Trophoblast cell (in vitro differentiated cells and primary cell): Measurements from ENCODE around the gene CD70.

Experiments used
- DNase-seq, 2 donors: peaks; one replicate each; pipeline ENCODE4 v3.0.0-alpha.2; 2016
- H2AFZ ChIP-seq: 2 replicates; pipeline ENCODE4 v1.6.1; 2013; ENCODE audit warnings: low read length, moderate library complexity, mild to moderate bottlenecking; ENCODE audit not compliant: insufficient read depth, poor library complexity
- H2AK5ac ChIP-seq: 2 replicates; pipeline ENCODE4 v1.6.1; 2013; ENCODE audit warnings: mild to moderate bottlenecking, low read length
- H2BK120ac ChIP-seq: 2 replicates; pipeline ENCODE4 v1.6.1; 2013; ENCODE audit warnings: low read length, mild to moderate bottlenecking, moderate library complexity; ENCODE audit not compliant: insufficient read depth, poor library complexity
- H2BK12ac ChIP-seq: 2 replicates; pipeline ENCODE4 v1.6.1; 2013; ENCODE audit warnings: mild to moderate bottlenecking, low read length, moderate library complexity
- H2BK5ac ChIP-seq: 2 replicates; pipeline ENCODE4 v1.6.1; 2013; ENCODE audit warnings: low read length, low read depth, moderate library complexity, mild to moderate bottlenecking; ENCODE audit not compliant: poor library complexity
- H3K14ac ChIP-seq: 2 replicates; pipeline ENCODE4 v1.6.1; 2013; ENCODE audit warnings: mild to moderate bottlenecking, low read length
- H3K18ac ChIP-seq: 2 replicates; pipeline ENCODE4 v1.6.1; 2013; ENCODE audit warnings: mild to moderate bottlenecking, low read length
- H3K23ac ChIP-seq: 2 replicates; pipeline ENCODE4 v1.6.1; 2013; ENCODE audit warnings: low read length
- H3K27ac ChIP-seq: 2 replicates; pipeline ENCODE4 v1.5.1; 2013; ENCODE audit warnings: low read depth, mild to moderate bottlenecking, inconsistent platforms, low read length, moderate library complexity
- H3K27me3 ChIP-seq: 2 replicates; pipeline ENCODE4 v1.6.1; 2013; ENCODE audit warnings: inconsistent platforms, mild to moderate bottlenecking, low read length, moderate library complexity; ENCODE audit not compliant: insufficient read depth
- H3K36me3 ChIP-seq, 2 experiments: 1 replicate in 1 of 2; 2 replicates in 1 of 2; pipeline ENCODE4 v1.6.1; 2013; ENCODE audit warnings: low read length in 2 of 2, mild to moderate bottlenecking in 2 of 2, moderate library complexity in 1 of 2; ENCODE audit not compliant: insufficient read depth in 2 of 2, control insufficient read depth in 1 of 2
- H3K4ac ChIP-seq: 2 replicates; pipeline ENCODE4 v1.6.1; 2013; ENCODE audit warnings: low read depth, mild to moderate bottlenecking, low read length, moderate library complexity
- H3K4me1 ChIP-seq, 2 experiments: 1 replicate in 1 of 2; 2 replicates in 1 of 2; pipeline ENCODE4 v1.6.1; 2013; ENCODE audit warnings: low read length in 2 of 2, mild to moderate bottlenecking in 2 of 2, moderate library complexity in 1 of 2; ENCODE audit not compliant: insufficient read depth in 2 of 2, control insufficient read depth in 1 of 2
- H3K4me2 ChIP-seq: 2 replicates; pipeline ENCODE4 v1.6.1; 2013; ENCODE audit warnings: inconsistent platforms, mild to moderate bottlenecking, low read length, moderate library complexity
- H3K4me3 ChIP-seq: 2 replicates; pipeline ENCODE4 v1.5.1; 2013; ENCODE audit warnings: mild to moderate bottlenecking, low read depth, low read length, inconsistent platforms
- H3K79me1 ChIP-seq: one replicate; pipeline ENCODE4 v1.6.1; 2013; ENCODE audit warnings: low read length
- H3K79me2 ChIP-seq: 2 replicates; pipeline ENCODE4 v1.6.1; 2013; ENCODE audit warnings: low read length, mild to moderate bottlenecking; ENCODE audit not compliant: control insufficient read depth, insufficient read depth, poor library complexity
- H3K9ac ChIP-seq: 2 replicates; pipeline ENCODE4 v1.6.1; 2013; ENCODE audit warnings: mild to moderate bottlenecking, low read length
- H3K9me3 ChIP-seq: 2 replicates; pipeline ENCODE4 v1.6.1; 2013; ENCODE audit warnings: low read depth, mild to moderate bottlenecking, control low read depth, inconsistent platforms, low read length; ENCODE audit not compliant: insufficient read depth
- H4K12ac ChIP-seq: 2 replicates; pipeline ENCODE4 v1.6.1; 2013; ENCODE audit warnings: low read depth, mild to moderate bottlenecking, low read length, moderate library complexity
- H4K8ac ChIP-seq: 2 replicates; pipeline ENCODE4 v1.6.1; 2013; ENCODE audit warnings: low read depth, mild to moderate bottlenecking, low read length, moderate library complexity
- H4K91ac ChIP-seq: one replicate; pipeline ENCODE4 v1.6.1; 2013; ENCODE audit warnings: low read depth, mild to moderate bottlenecking, low read length, moderate library complexity
- WGBS: extraction: QIAGEN DNeasy Blood & Tissue Kit; methylation state at CpG from one replicate; pipeline ENCODE4 v1.1.7; 2013; ENCODE audit warnings: missing lambda C conversion rate; ENCODE audit not compliant: insufficient read length, insufficient coverage; ENCODE audit errors: extremely low coverage; 5-methylcytosine and 5-hydroxymethylcytosine counted together

Gene CD70

DNA sequence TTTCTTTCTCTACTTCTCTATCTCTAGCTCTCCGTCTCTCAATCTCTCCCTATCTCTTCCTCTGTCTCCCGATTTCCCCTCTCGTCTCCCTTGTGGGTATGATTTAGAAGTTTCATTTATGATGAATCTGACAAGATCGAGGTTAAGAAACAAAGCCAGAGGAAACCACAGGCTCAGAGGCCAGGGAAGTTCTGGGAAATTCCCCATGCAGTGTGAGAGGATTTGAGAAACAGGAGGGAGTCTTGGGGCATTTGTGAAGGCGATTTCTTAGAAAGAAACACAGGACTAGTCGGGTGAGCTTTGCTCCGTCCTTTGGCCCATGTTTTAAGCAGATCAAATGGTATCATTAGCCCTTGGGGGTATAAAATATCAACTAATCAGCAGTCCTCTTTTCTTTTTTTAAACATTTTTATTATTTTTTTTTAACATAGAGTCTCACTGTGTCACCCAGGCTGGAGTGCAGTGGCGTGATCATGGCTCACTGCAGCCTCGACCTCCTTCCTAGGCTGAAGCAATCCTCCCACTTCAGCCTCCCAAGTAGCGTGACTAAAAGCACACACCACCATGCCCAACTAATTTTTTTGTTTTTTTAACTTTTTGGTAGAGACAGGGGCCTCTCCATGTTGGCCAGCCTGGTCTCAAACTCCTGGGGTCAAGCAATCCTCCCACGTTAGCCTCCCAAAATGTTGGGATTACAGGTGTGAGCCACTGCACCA is 34.3 kb downstream of the CD70 start:
- no CpG with 5 or more reads among the region's 11 CpGs for WGBS
- no peaks in the 10 kb centered on the region for H3K4me1 ChIP-seq
- no peak overlapping the region for H3K4me2 ChIP-seq
- H3K4me3 ChIP-seq: no peak overlapping the region
- H3K79me1 ChIP-seq: no peaks in the 10 kb centered on the region
- no peak overlapping the region for H2AK5ac ChIP-seq
- H3K27me3 ChIP-seq: no peaks in the 10 kb centered on the region
- no peak overlapping the region for H3K27ac ChIP-seq
- no peak overlapping the region for H2BK120ac ChIP-seq
- H4K12ac ChIP-seq: no peak overlapping the region
- no peak overlapping the region for H3K14ac ChIP-seq
- no peaks in the 10 kb centered on the region for H3K9me3 ChIP-seq
- no peak overlapping the region for H4K8ac ChIP-seq
- H3K23ac ChIP-seq: no peak overlapping the region
- no peak overlapping the region for H3K4ac ChIP-seq
- no peaks in the 10 kb centered on the region for H3K79me2 ChIP-seq
- no peak overlapping the region for H2BK12ac ChIP-seq
- DNase-seq: peak in 1 of 2 donors; percentile 21
- H3K9ac ChIP-seq: no peak overlapping the region
- no peaks in the 10 kb centered on the region for H3K36me3 ChIP-seq
- no peak overlapping the region for H3K18ac ChIP-seq
- no peak overlapping the region for H4K91ac ChIP-seq
- no peak overlapping the region for H2AFZ ChIP-seq
- H2BK5ac ChIP-seq: no peak overlapping the region

DNA sequence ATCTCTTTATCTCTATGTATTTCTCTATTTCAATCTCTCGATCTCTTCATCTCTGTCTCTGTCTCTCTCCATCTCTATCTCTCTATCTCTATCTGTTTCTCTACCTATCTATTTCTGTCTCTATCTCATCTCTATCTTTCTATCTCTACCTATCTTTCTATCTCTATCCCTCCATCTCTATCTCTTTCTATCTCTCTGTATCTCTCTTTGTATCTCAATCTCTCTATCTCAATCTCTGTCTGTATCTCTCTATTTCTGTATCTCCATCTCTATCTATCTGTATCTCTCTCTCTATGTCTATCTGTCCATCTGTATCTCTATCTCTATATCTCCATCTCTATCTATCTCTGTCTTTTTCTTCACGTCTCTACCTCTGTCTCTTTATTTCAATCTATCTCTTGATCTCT is 34.9 kb downstream of the CD70 start:
- no peak overlapping the region for H4K8ac ChIP-seq
- no peak overlapping the region for H3K18ac ChIP-seq
- no peak overlapping the region for H2BK5ac ChIP-seq
- no peak overlapping the region for H3K27ac ChIP-seq
- H3K4me2 ChIP-seq: no peak overlapping the region
- no peaks in the 10 kb centered on the region for H3K79me2 ChIP-seq
- DNase-seq: no peak
- H3K9ac ChIP-seq: no peak overlapping the region
- no peaks in the 10 kb centered on the region for H3K36me3 ChIP-seq
- no peak overlapping the region for H2BK120ac ChIP-seq
- no peak overlapping the region for H3K4me3 ChIP-seq
- no peak overlapping the region for H3K14ac ChIP-seq
- no peak overlapping the region for H4K12ac ChIP-seq
- H2AFZ ChIP-seq: no peak overlapping the region
- no peaks in the 10 kb centered on the region for H3K79me1 ChIP-seq
- H3K9me3 ChIP-seq: peaks cover 4% of the 10 kb centered on the region
- no peak overlapping the region for H2AK5ac ChIP-seq
- 100% methylated on average over 1 of the region's 2 CpGs for WGBS
- H3K4ac ChIP-seq: no peak overlapping the region
- no peak overlapping the region for H4K91ac ChIP-seq
- no peaks in the 10 kb centered on the region for H3K4me1 ChIP-seq
- H3K23ac ChIP-seq: no peak overlapping the region
- H3K27me3 ChIP-seq: no peaks in the 10 kb centered on the region
- H2BK12ac ChIP-seq: no peak overlapping the region

DNA sequence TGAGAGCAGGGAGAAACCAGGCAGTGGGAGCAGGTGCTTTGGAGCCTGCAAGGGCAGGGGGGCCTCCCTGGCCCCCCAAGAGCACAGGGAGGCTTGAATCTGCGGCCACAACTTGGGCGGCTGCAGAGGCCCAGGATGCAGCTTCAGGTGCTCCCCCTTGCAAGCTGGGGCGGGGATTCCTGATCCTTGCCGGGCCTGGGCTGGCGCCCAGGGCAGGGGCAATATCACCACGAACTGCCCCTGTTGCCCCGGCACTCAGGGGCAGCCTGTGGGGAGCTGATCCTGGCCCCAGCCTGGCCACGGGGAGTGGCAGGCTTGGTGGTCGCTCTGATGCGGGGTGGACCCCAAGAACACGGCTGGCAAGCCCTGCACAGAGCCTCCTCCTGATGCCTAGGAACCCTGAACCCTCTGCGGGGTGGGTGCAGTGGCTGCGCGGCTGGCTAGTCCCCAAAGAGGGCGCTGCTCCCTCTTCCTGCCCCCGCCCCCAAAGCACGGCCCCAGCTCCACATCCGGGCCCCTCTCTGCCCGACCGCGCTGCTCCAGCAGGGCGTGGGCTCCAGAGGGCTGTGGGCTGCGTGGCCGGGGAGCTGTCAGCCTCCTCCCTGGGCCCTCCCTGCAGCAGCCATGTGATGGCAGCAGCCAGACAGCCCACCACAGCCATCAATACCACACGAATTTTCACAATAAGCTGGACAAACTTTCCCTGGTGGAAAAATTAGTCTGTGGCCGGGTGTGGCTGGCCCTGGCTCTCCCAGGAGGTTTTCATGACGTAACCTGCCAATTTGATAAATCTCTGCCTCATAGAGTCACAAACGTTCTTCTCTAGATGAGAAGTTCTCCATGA is 39.1 kb downstream of the CD70 start:
- Histone ChIP-seq H3K9ac (no peak overlapping the region), H3K14ac (no peak overlapping the region), H3K79me1 (no peaks in the 10 kb centered on the region), H2BK120ac (no peak overlapping the region), H2BK12ac (no peak overlapping the region), H3K4ac (no peak overlapping the region), H2BK5ac (no peak overlapping the region), H3K18ac (no peak overlapping the region), H3K9me3 (peaks cover 9% of the 10 kb centered on the region), H3K27me3 (no peaks in the 10 kb centered on the region), H3K27ac (no peak overlapping the region), H4K12ac (no peak overlapping the region), H3K23ac (no peak overlapping the region), H3K79me2 (no peaks in the 10 kb centered on the region), H2AK5ac (no peak overlapping the region), H3K4me3 (no peak overlapping the region), H2AFZ (no peak overlapping the region), H4K8ac (no peak overlapping the region), H3K36me3 (no peaks in the 10 kb centered on the region), H4K91ac (no peak overlapping the region), H3K4me1 (no peaks in the 10 kb centered on the region), H3K4me2 (no peak overlapping the region)
- DNase-seq: no peak
- WGBS: no CpG with 5 or more reads among the region's 28 CpGs

DNA sequence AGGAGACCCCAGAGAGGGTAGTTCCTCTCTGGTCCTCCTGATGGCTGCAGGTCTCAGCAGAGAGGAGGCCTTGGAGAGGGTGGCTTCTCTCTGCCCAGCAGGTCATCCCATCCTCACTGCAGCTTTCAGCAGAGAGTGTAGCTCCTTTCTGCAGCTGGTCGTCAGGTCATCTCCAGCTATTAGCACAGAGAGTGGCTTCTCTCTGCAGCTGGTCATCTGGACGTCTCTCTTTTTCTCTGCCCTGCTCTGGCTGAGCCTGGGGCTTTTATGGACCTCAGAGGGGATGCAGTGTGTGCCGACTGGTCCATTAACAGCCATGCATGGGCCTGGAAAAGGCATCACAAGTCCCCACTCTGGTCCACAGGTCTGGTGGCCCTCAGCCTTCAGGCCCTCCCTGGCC is 39.9 kb downstream of the CD70 start:
- no peak overlapping the region for H3K4ac ChIP-seq
- H2AFZ ChIP-seq: no peak overlapping the region
- H2BK120ac ChIP-seq: no peak overlapping the region
- H3K9ac ChIP-seq: no peak overlapping the region
- no peak overlapping the region for H3K4me3 ChIP-seq
- H4K12ac ChIP-seq: no peak overlapping the region
- H4K91ac ChIP-seq: no peak overlapping the region
- peaks cover 9% of the 10 kb centered on the region for H3K9me3 ChIP-seq
- no peak overlapping the region for H3K4me2 ChIP-seq
- H2BK12ac ChIP-seq: no peak overlapping the region
- no peaks in the 10 kb centered on the region for H3K36me3 ChIP-seq
- H2BK5ac ChIP-seq: no peak overlapping the region
- H3K27me3 ChIP-seq: no peaks in the 10 kb centered on the region
- no peaks in the 10 kb centered on the region for H3K79me1 ChIP-seq
- no peak overlapping the region for H3K14ac ChIP-seq
- DNase-seq: no peak
- H2AK5ac ChIP-seq: no peak overlapping the region
- peak overlapping the region; percentile 17 for H3K23ac ChIP-seq
- H3K18ac ChIP-seq: no peak overlapping the region
- no CpG with 5 or more reads among the region's 3 CpGs for WGBS
- H3K4me1 ChIP-seq: no peaks in the 10 kb centered on the region
- no peak overlapping the region for H3K27ac ChIP-seq
- no peak overlapping the region for H4K8ac ChIP-seq
- H3K79me2 ChIP-seq: no peaks in the 10 kb centered on the region
